Measurements from ENCODE around the gene CALML6. TPM values are rescaled to one million over a fixed set of nuclear protein-coding genes. Genes with fewer than 3 reads are reported as not detected.
A peak's percentile ranks its signal among the peaks of the same experiment; 100 is the strongest.

Gene CALML6
- total RNA-seq, 2 experiments from 2014 or later: 0.47 to 0.69 TPM

GRCh38 chr1:1893291-1893985 is 21.6 kb upstream of the CALML6 start:
- H3K27ac Mint-ChIP-seq: peak overlapping the region; percentile 98
- H3K9me3 ChIP-seq (ENCODE audit: control insufficient read depth in 1 of 2, insufficient read depth in 1 of 2, low read length in 2 of 2): no peaks in the 10 kb centered on the region
- ChIA-PET POLR2A (no interaction called here), CTCF (no interaction called here)
- ATAC-seq (ENCODE audit: poor library complexity): no peak
- no peaks in the 10 kb centered on the region for H3K36me3 ChIP-seq (ENCODE audit: insufficient read depth, low read length)
- peak overlapping the region in 1 of 2 donors; percentile 13 for H3K27ac ChIP-seq (ENCODE audit: low read depth in 1 of 2, low read length in 2 of 2)
- no peak for TF ChIP-seq CTCF (IDR thresholded peaks at IDR 0.05)
- H3K27me3 ChIP-seq (ENCODE audit: control insufficient read depth in 1 of 2, insufficient read depth in 2 of 2, low read length in 2 of 2): no peaks in the 10 kb centered on the region
- no peak overlapping the region for H3K4me3 ChIP-seq (ENCODE audit: low read length)
- H3K4me1 ChIP-seq (ENCODE audit: insufficient read depth, low read length): peaks cover 63% of the 10 kb centered on the region
- H3K36me3 Mint-ChIP-seq (ENCODE audit: low read depth): peaks cover 17% of the 10 kb centered on the region
- intact Hi-C loops (cut with DNase I, micrococcal nuclease): no loop called here
- no peaks in the 10 kb centered on the region for H3K9me3 Mint-ChIP-seq
- no peak for DNase-seq
- peaks cover 3% of the 10 kb centered on the region for H3K27me3 Mint-ChIP-seq
- peaks cover 40% of the 10 kb centered on the region for H3K4me1 Mint-ChIP-seq (ENCODE audit: low read depth)
- peak overlapping the region; percentile 80 for H3K4me3 Mint-ChIP-seq

- Histone ChIP-seq H3K4me3 (ENCODE audit: low read length) (no peak overlapping the region), H3K27me3 (ENCODE audit: control insufficient read depth in 1 of 2, insufficient read depth in 2 of 2, low read length in 2 of 2) (no peaks in the 10 kb centered on the region), H3K27ac (ENCODE audit: low read depth in 1 of 2, low read length in 2 of 2) (peak overlapping the region in 1 of 2 donors; percentile 13), H3K4me1 (ENCODE audit: insufficient read depth, low read length) (peaks cover 58% of the 10 kb centered on the region), H3K36me3 (ENCODE audit: insufficient read depth, low read length) (no peaks in the 10 kb centered on the region), H3K9me3 (ENCODE audit: control insufficient read depth in 1 of 2, insufficient read depth in 1 of 2, low read length in 2 of 2) (no peaks in the 10 kb centered on the region)
- Mint-ChIP-seq H3K4me3 (peak overlapping the region; percentile 51), H3K9me3 (no peaks in the 10 kb centered on the region), H3K4me1 (ENCODE audit: low read depth) (peaks cover 36% of the 10 kb centered on the region), H3K27me3 (peaks cover 3% of the 10 kb centered on the region), H3K36me3 (ENCODE audit: low read depth) (peaks cover 13% of the 10 kb centered on the region), H3K27ac (peak overlapping the region; percentile 98)
- ChIA-PET POLR2A (no interaction called here), CTCF (interaction anchor here (0.8 to 1.2 kb wide), 2 partner anchors 12 to 15 kb away, joined by 3 read pairs; no protein-coding TSS in a partner anchor)
- no peak for TF ChIP-seq CTCF (IDR thresholded peaks at IDR 0.05)
- DNase-seq: no peak
- ATAC-seq (ENCODE audit: poor library complexity): no peak
- intact Hi-C loops (cut with DNase I, micrococcal nuclease): no loop called here
Measured at GRCh38 chr1:1893997-1894353, 21.1 kb upstream of the CALML6 start.

- Mint-ChIP-seq H3K36me3 (ENCODE audit: low read depth) (peaks cover 7% of the 10 kb centered on the region), H3K4me1 (ENCODE audit: low read depth) (peaks cover 34% of the 10 kb centered on the region), H3K9me3 (no peaks in the 10 kb centered on the region), H3K27ac (peak overlapping the region; percentile 81), H3K4me3 (peak overlapping the region; percentile 79), H3K27me3 (peaks cover 3% of the 10 kb centered on the region)
- DNase-seq (peak in 2 of 14 experiments; percentile 32 to 39), ATAC-seq (ENCODE audit: poor library complexity) (no peak)
- TF ChIP-seq CTCF (IDR thresholded peaks at IDR 0.05): no peak
- Histone ChIP-seq H3K9me3 (ENCODE audit: control insufficient read depth in 1 of 2, insufficient read depth in 1 of 2, low read length in 2 of 2) (no peaks in the 10 kb centered on the region), H3K27ac (ENCODE audit: low read depth in 1 of 2, low read length in 2 of 2) (peak overlapping the region in 1 of 2 donors; percentile 13), H3K36me3 (ENCODE audit: insufficient read depth, low read length) (no peaks in the 10 kb centered on the region), H3K4me1 (ENCODE audit: insufficient read depth, low read length) (peaks cover 59% of the 10 kb centered on the region), H3K4me3 (ENCODE audit: low read length) (peak overlapping the region; percentile 9), H3K27me3 (ENCODE audit: control insufficient read depth in 1 of 2, insufficient read depth in 2 of 2, low read length in 2 of 2) (no peaks in the 10 kb centered on the region)
- intact Hi-C loops (cut with DNase I, micrococcal nuclease): no loop called here
- ChIA-PET CTCF (interaction anchor here (0.8 to 1.2 kb wide), 2 partner anchors 11 to 14 kb away, joined by 3 read pairs; no protein-coding TSS in a partner anchor), POLR2A (interaction anchor here (0.9 kb wide), 1 partner anchor 14 kb away, joined by 5 read pairs; no protein-coding TSS in a partner anchor)
Measured at GRCh38 chr1:1894354-1895059, 20.6 kb upstream of the CALML6 start.

Measured in CD4-positive, alpha-beta T cell (primary cell).